Esophagus muscularis mucosa (tissue), 4 donors: ENCODE results near the gene SERPINB6. TPM values are rescaled to one million over a fixed set of nuclear protein-coding genes. Genes with fewer than 3 reads are reported as not detected.

Experiments
- DNase-seq: peaks from one replicate; pipeline ENCODE4 v3.0.0-alpha.2; 2017; ENCODE audit errors: extremely low spot score
- H3K27ac ChIP-seq, 4 donors: fragments of 200-600 bp; sonication (generic); replicated peaks in 1 of 4; 1 replicate in 3 of 4; 2 replicates in 1 of 4; pipeline ENCODE4 v1.5.1; 2016 to 2019; ENCODE audit warnings: mild to moderate bottlenecking in 1 of 4
- H3K27me3 ChIP-seq, 4 donors: fragments of 200-600 bp; sonication (generic); one replicate each; pipeline versions ENCODE4 v1.5.1 to v1.6.0; 2016 to 2019
- H3K36me3 ChIP-seq, 4 donors: fragments of 200-600 bp; sonication (generic); one replicate each; pipeline ENCODE4 v1.5.1; 2016 to 2019
- H3K4me1 ChIP-seq, 4 donors: fragments of 200-600 bp; sonication (generic); one replicate each; pipeline ENCODE4 v1.5.1; 2016 to 2019
- H3K4me3 ChIP-seq, 4 donors: fragments of 200-600 bp; sonication (generic); 1 replicate in 2 of 4; 2 replicates in 2 of 4; pipeline ENCODE4 v1.5.1; 2016 to 2019; ENCODE audit warnings: mild to moderate bottlenecking in 4 of 4, moderate library complexity in 1 of 4
- H3K9me3 ChIP-seq, 4 donors: fragments of 200-600 bp; sonication (generic); 1 replicate in 3 of 4; 2 replicates in 1 of 4; pipeline ENCODE4 v1.5.1; 2016 to 2019
- CTCF ChIP-seq, 3 experiments: fragments of 200-600 bp in 2 of 3; fragments of 450-650 bp in 1 of 3; sonication (generic) in 2 of 3; IDR thresholded peaks; one replicate each; pipeline ENCODE4 v1.5.1; 2017 to 2019; ENCODE audit warnings: antibody characterized with exemption in 3 of 3, mild to moderate bottlenecking in 2 of 3, moderate library complexity in 1 of 3
- EP300 ChIP-seq: sonication (generic); formaldehyde crosslinking; IDR thresholded peaks from one replicate; pipeline ENCODE4 v1.6.1; 2017; ENCODE audit warnings: antibody characterized with exemption
- POLR2A ChIP-seq: fragments of 450-650 bp; IDR thresholded peaks from one replicate; pipeline ENCODE4 v1.6.1; 2017; ENCODE audit warnings: antibody characterized with exemption, moderate library complexity, mild to moderate bottlenecking, low read depth
- POLR2AphosphoS5 ChIP-seq, 2 donors: sonication (generic); formaldehyde crosslinking; IDR thresholded peaks; one replicate each; pipeline ENCODE4 v1.6.1; 2017; ENCODE audit warnings: antibody characterized with exemption in 2 of 2
- WGBS: methylation state at CpG from one replicate; pipeline ENCODE4 v1.1.5; 2018; 5-methylcytosine and 5-hydroxymethylcytosine counted together
- intact Hi-C: fragments of 100-400 bp; cut with DNase I; formaldehyde crosslinking; loops from one replicate; pipeline ENCODE4 v1.15.1; 2023
- total RNA-seq, 4 donors: library from RNA; depleted of rRNA; stranded (reverse); fragments of >200 nt; gene quantifications; one replicate each; pipeline versions ENCODE4 v1.1.0 to v1.2.1, GENCODE V29; 2016

Gene SERPINB6
- total RNA-seq, 4 donors from 2014 or later, result 114 to 125 (median 124) TPM

- TF ChIP-seq CTCF (IDR thresholded peaks at IDR 0.05), result no peak
- no peak for TF ChIP-seq POLR2A
- no peak for TF ChIP-seq POLR2AphosphoS5 (IDR thresholded peaks at IDR 0.05)
- no peak for TF ChIP-seq EP300
- no peak for DNase-seq
- H3K27me3 ChIP-seq, result no peaks in the 10 kb centered on the region
- intact Hi-C loops, result no loop called here
- no peaks in the 10 kb centered on the region for H3K36me3 ChIP-seq
- H3K4me1 ChIP-seq, result peaks cover 0 to 14% (median 4%) of the 10 kb centered on the region in 4 donors
- 97% methylated on average over 14 of the region's 14 CpGs for WGBS
- no peak overlapping the region for H3K4me3 ChIP-seq
- H3K27ac ChIP-seq, result no peak overlapping the region
- H3K9me3 ChIP-seq, result no peaks in the 10 kb centered on the region
Measured at GRCh38 chr6:2920671-2921112, 50.7 kb downstream of the SERPINB6 start.

GRCh38 chr6:2919886-2920285 lies 51.5 kb downstream of the SERPINB6 start:
- H3K4me3 ChIP-seq, result no peak overlapping the region
- 94% methylated on average over 6 of the region's 6 CpGs for WGBS
- DNase-seq, result no peak
- H3K27ac ChIP-seq, result no peak overlapping the region
- intact Hi-C loops, result no loop called here
- no peaks in the 10 kb centered on the region for H3K36me3 ChIP-seq
- H3K4me1 ChIP-seq, result peaks cover 0 to 14% (median 4%) of the 10 kb centered on the region in 4 donors
- no peak for TF ChIP-seq POLR2A
- TF ChIP-seq EP300, result no peak
- TF ChIP-seq POLR2AphosphoS5 (IDR thresholded peaks at IDR 0.05), result no peak
- H3K9me3 ChIP-seq, result no peaks in the 10 kb centered on the region
- H3K27me3 ChIP-seq, result no peaks in the 10 kb centered on the region

- Histone ChIP-seq H3K4me1 (peaks cover 0 to 14% (median 4%) of the 10 kb centered on the region in 4 donors), H3K36me3 (no peaks in the 10 kb centered on the region), H3K4me3 (no peak overlapping the region), H3K9me3 (no peaks in the 10 kb centered on the region), H3K27ac (no peak overlapping the region), H3K27me3 (no peaks in the 10 kb centered on the region)
- DNase-seq, result no peak
- 87% methylated on average over 4 of the region's 4 CpGs for WGBS
- TF ChIP-seq POLR2A (no peak), CTCF (IDR thresholded peaks at IDR 0.05) (no peak), POLR2AphosphoS5 (IDR thresholded peaks at IDR 0.05) (no peak), EP300 (no peak)
- intact Hi-C loops, result no loop called here
Measured at GRCh38 chr6:2919401-2919800, 52.0 kb downstream of the SERPINB6 start.

GRCh38 chr6:2918936-2919335 lies 52.4 kb downstream of the SERPINB6 start:
- H3K9me3 ChIP-seq, result no peaks in the 10 kb centered on the region
- intact Hi-C loops, result no loop called here
- no peaks in the 10 kb centered on the region for H3K27me3 ChIP-seq
- no peak for TF ChIP-seq CTCF (IDR thresholded peaks at IDR 0.05)
- no peak for TF ChIP-seq EP300
- no peak for TF ChIP-seq POLR2A
- peaks cover 0 to 14% (median 4%) of the 10 kb centered on the region in 4 donors for H3K4me1 ChIP-seq
- 60% methylated on average over 4 of the region's 4 CpGs for WGBS
- H3K27ac ChIP-seq, result no peak overlapping the region
- H3K36me3 ChIP-seq, result no peaks in the 10 kb centered on the region
- no peak for DNase-seq
- H3K4me3 ChIP-seq, result no peak overlapping the region

GRCh38 chr6:2917801-2918445 lies 53.4 kb downstream of the SERPINB6 start:
- DNase-seq, result peak; percentile 90
- intact Hi-C loops, result no loop called here
- WGBS, result 68% methylated on average over 13 of the region's 14 CpGs
- Histone ChIP-seq H3K36me3 (no peaks in the 10 kb centered on the region), H3K9me3 (no peaks in the 10 kb centered on the region), H3K27me3 (no peaks in the 10 kb centered on the region), H3K4me1 (peaks cover 0 to 14% (median 4%) of the 10 kb centered on the region in 4 donors), H3K4me3 (no peak overlapping the region), H3K27ac (no peak overlapping the region)
- TF ChIP-seq POLR2AphosphoS5 (IDR thresholded peaks at IDR 0.05) (no peak), EP300 (no peak), CTCF (IDR thresholded peaks at IDR 0.05) (no peak), POLR2A (no peak)
